Fibroblast of villous mesenchyme (primary cell): ENCODE data around the gene OR5C1. TPM values are rescaled to one million over a fixed set of nuclear protein-coding genes. Genes with fewer than 3 reads are reported as not detected.
"Not testable (repeated sequence)": the region's sequence is repeated elsewhere in the genome, so short reads cannot be mapped to it uniquely, and the experiment has no call there.

Source experiments
- DNase-seq: peaks from one replicate; pipeline ENCODE4 v3.0.0-alpha.2; 2010; ENCODE audit warnings: low read depth
- H3K4me3 ChIP-seq: 2 replicates; pipeline ENCODE4 v1.5.1; 2011; ENCODE audit warnings: low read depth, mild to moderate bottlenecking, low read length
- CTCF ChIP-seq: IDR thresholded peaks from 2 replicates; pipeline ENCODE4 v1.5.1; 2012; ENCODE audit warnings: low read depth, mild to moderate bottlenecking, low read length; ENCODE audit not compliant: insufficient read depth
- total RNA-seq: library from RNA; depleted of rRNA; stranded (reverse); fragments of >200 nt; gene quantifications from 2 replicates; pipeline ENCODE4 v1.2.3, GENCODE V29; 2012

OR5C1 gene
- total RNA-seq, 1 donor, result not detected

GRCh38 chr9:122797316-122798063 is 8.8 kb downstream of the OR5C1 start:
- TF ChIP-seq CTCF, result no peak
- H3K4me3 ChIP-seq, result no peak overlapping the region
- no peak for DNase-seq

GRCh38 chr9:122800066-122801060 is 11.6 kb downstream of the OR5C1 start, which contains the start of gene OR1K1:
OR1K1 (plus strand) TSS chr9:122800123; CDS start chr9:122800123, 0 bp downstream.
- TF ChIP-seq CTCF, result no peak
- DNase-seq, result no peak
- no peak within 1 kb of the TSS for H3K4me3 ChIP-seq

GRCh38 chr9:122806661-122807060 is 17.9 kb downstream of the OR5C1 start:
- no peak for TF ChIP-seq CTCF
- H3K4me3 ChIP-seq, result no peak overlapping the region
- no peak for DNase-seq

- no peak for DNase-seq
- H3K4me3 ChIP-seq, result no peak overlapping the region
- no peak for TF ChIP-seq CTCF
Observed at GRCh38 chr9:122807271-122807900, 18.7 kb downstream of the OR5C1 start.

- no peak overlapping the region for H3K4me3 ChIP-seq
- TF ChIP-seq CTCF, result no peak
- DNase-seq, result no peak
Observed at GRCh38 chr9:122808141-122808540, 19.4 kb downstream of the OR5C1 start.

- DNase-seq, H3K4me3 ChIP-seq: not testable (repeated sequence)
Observed at GRCh38 chr9:122809261-122809660, 20.5 kb downstream of the OR5C1 start.

- peak; percentile 67 for TF ChIP-seq CTCF
- no peak overlapping the region for H3K4me3 ChIP-seq
- DNase-seq, result peak; percentile 73
Observed at GRCh38 chr9:122810306-122810946, 21.7 kb downstream of the OR5C1 start.
